ENCODE results near the gene PHIP. TPM values are rescaled to one million over a fixed set of nuclear protein-coding genes. Genes with fewer than 3 reads are reported as not detected.

PHIP gene
- total RNA-seq, 1 experiment from 2014 or later, result 21.2 TPM

GRCh38 chr6:79070206-79070825 lies 7.7 kb downstream of the PHIP start:
- Histone ChIP-seq H3K4me3 (ENCODE audit: low read length) (no peak overlapping the region), H3K4me2 (ENCODE audit: low read length) (no peak overlapping the region), H3K9me3 (ENCODE audit: low read length) (no peaks in the 10 kb centered on the region), H3K27me3 (ENCODE audit: low read length) (no peaks in the 10 kb centered on the region), H4K20me1 (ENCODE audit: low read length) (0 out of 2 replicates have a peak, but pooled peaks cover 3% of the 10 kb centered on the region), H3K9ac (ENCODE audit: low read length) (no peak overlapping the region), H3F3A (ENCODE audit: low read length, unreplicated experiment) (no peaks in the 10 kb centered on the region), H3K79me2 (ENCODE audit: low read length) (peaks cover 84% of the 10 kb centered on the region), H3K36me3 (ENCODE audit: low read depth, low read length) (peaks cover 3% of the 10 kb centered on the region; the same call in 1 of the 2 replicates), H3K27ac (ENCODE audit: low read length) (no peak overlapping the region), H2AFZ (ENCODE audit: low read length) (no peak overlapping the region), H3K9me2 (replicated peaks; ENCODE audit: low read length) (no peaks in the 10 kb centered on the region), H3K4me1 (ENCODE audit: insufficient read depth, low read length) (peaks cover 5% of the 10 kb centered on the region; the same call in 1 of the 2 replicates)
- ChIA-PET CTCF (no interaction called here), POLR2A (ENCODE audit: unreplicated experiment) (no interaction called here)
- no TSS peak for BruUV-seq (replicated peaks)
- intact Hi-C loops (cut with micrococcal nuclease), result loop anchor here (10.0 kb wide), 1 partner anchor 104 kb away; no protein-coding TSS in a partner anchor
- no peak for ATAC-seq
- no peak for DNase-seq
- TF ChIP-seq CTCF (conservative IDR thresholded peaks at IDR 0.05; ENCODE audit: low read depth, low read length) (no peak), EZH2 (IDR thresholded peaks at IDR 0.05; ENCODE audit: low read length, unreplicated experiment) (no peak), EZH2phosphoT487 (IDR thresholded peaks at IDR 0.05; ENCODE audit: borderline replicate concordance, low read length) (no peak)

GRCh38 chr6:79066828-79067227 lies 11.2 kb downstream of the PHIP start:
- Histone ChIP-seq H3F3A (ENCODE audit: low read length, unreplicated experiment) (no peaks in the 10 kb centered on the region), H3K4me3 (ENCODE audit: low read length) (no peak overlapping the region), H3K36me3 (ENCODE audit: low read depth, low read length) (peaks cover 3% of the 10 kb centered on the region; the same call in 1 of the 2 replicates), H3K27me3 (ENCODE audit: low read length) (no peaks in the 10 kb centered on the region), H3K9me3 (ENCODE audit: low read length) (no peaks in the 10 kb centered on the region), H4K20me1 (ENCODE audit: low read length) (no peaks in the 10 kb centered on the region; the same call in 1 of the 2 replicates), H3K27ac (ENCODE audit: low read length) (no peak overlapping the region), H3K79me2 (ENCODE audit: low read length) (peaks cover 67% of the 10 kb centered on the region), H3K9ac (ENCODE audit: low read length) (no peak overlapping the region), H3K4me2 (ENCODE audit: low read length) (no peak overlapping the region), H3K9me2 (replicated peaks; ENCODE audit: low read length) (no peaks in the 10 kb centered on the region), H2AFZ (ENCODE audit: low read length) (no peak overlapping the region), H3K4me1 (ENCODE audit: insufficient read depth, low read length) (no peaks in the 10 kb centered on the region)
- DNase-seq, result no peak
- no peak for ATAC-seq
- no TSS peak for BruUV-seq (replicated peaks)
- CTCF ChIA-PET, result no interaction called here
- no peak for TF ChIP-seq EZH2 (IDR thresholded peaks at IDR 0.05; ENCODE audit: low read length, unreplicated experiment)
- no peak for TF ChIP-seq CTCF (conservative IDR thresholded peaks at IDR 0.05; ENCODE audit: low read depth, low read length)
- TF ChIP-seq EZH2phosphoT487 (IDR thresholded peaks at IDR 0.05; ENCODE audit: borderline replicate concordance, low read length), result no peak
- intact Hi-C loops (cut with micrococcal nuclease), result no loop called here
- POLR2A ChIA-PET (ENCODE audit: unreplicated experiment), result no interaction called here

GRCh38 chr6:79066330-79066729 lies 11.7 kb downstream of the PHIP start:
- intact Hi-C loops (cut with micrococcal nuclease), result no loop called here
- H3K36me3 ChIP-seq (ENCODE audit: low read depth, low read length), result peaks cover 3% of the 10 kb centered on the region; the same call in 1 of the 2 replicates
- ATAC-seq (no peak), DNase-seq (no peak)
- no peaks in the 10 kb centered on the region for H3K27me3 ChIP-seq (ENCODE audit: low read length)
- no peak overlapping the region for H2AFZ ChIP-seq (ENCODE audit: low read length)
- H4K20me1 ChIP-seq (ENCODE audit: low read length), result no peaks in the 10 kb centered on the region; the same call in 1 of the 2 replicates
- CTCF ChIA-PET, result no interaction called here
- BruUV-seq (replicated peaks), result no TSS peak
- no peaks in the 10 kb centered on the region for H3K9me2 ChIP-seq (replicated peaks; ENCODE audit: low read length)
- H3F3A ChIP-seq (ENCODE audit: low read length, unreplicated experiment), result no peaks in the 10 kb centered on the region
- no peak overlapping the region for H3K9ac ChIP-seq (ENCODE audit: low read length)
- no peaks in the 10 kb centered on the region for H3K9me3 ChIP-seq (ENCODE audit: low read length)
- TF ChIP-seq CTCF (conservative IDR thresholded peaks at IDR 0.05; ENCODE audit: low read depth, low read length) (no peak), EZH2 (IDR thresholded peaks at IDR 0.05; ENCODE audit: low read length, unreplicated experiment) (no peak), EZH2phosphoT487 (IDR thresholded peaks at IDR 0.05; ENCODE audit: borderline replicate concordance, low read length) (no peak)
- POLR2A ChIA-PET (ENCODE audit: unreplicated experiment), result no interaction called here
- no peaks in the 10 kb centered on the region for H3K4me1 ChIP-seq (ENCODE audit: insufficient read depth, low read length)
- no peak overlapping the region for H3K4me3 ChIP-seq (ENCODE audit: low read length)
- H3K27ac ChIP-seq (ENCODE audit: low read length), result no peak overlapping the region
- H3K79me2 ChIP-seq (ENCODE audit: low read length), result peaks cover 62% of the 10 kb centered on the region
- no peak overlapping the region for H3K4me2 ChIP-seq (ENCODE audit: low read length)

All from PC-3 (cell line).